GM10248 (cell line): Measurements from ENCODE around the gene BNIPL.

Experiments
- CTCF ChIA-PET: fragments of 300-600 bp; sonication (Branson Sonifier 250); formaldehyde crosslinking; extraction: SDS; loops from one replicate; lab custom pipeline; 2021; ENCODE audit warnings: antibody characterized with exemption; lab: Yijun Ruan, JAX
- POLR2A ChIA-PET: fragments of 350-650 bp; sonication (Branson Sonifier 250); formaldehyde crosslinking; extraction: SDS; loops from one replicate; lab custom pipeline; 2020; ENCODE audit warnings: antibody characterized with exemption; lab: Yijun Ruan, JAX
- DNase-seq: peaks from one replicate; pipeline ENCODE4 v3.0.0; 2012; ENCODE audit errors: extremely low spot score
- TF ChIP-seq, protein P1 (sequence below): IDR thresholded peaks from 2 replicates; pipeline ENCODE4 v1.5.1; 2012; ENCODE audit warnings: mild to moderate bottlenecking, low read depth; ENCODE audit errors: extremely low read depth, missing control alignments, control extremely low read depth

The BNIPL gene, protein sequence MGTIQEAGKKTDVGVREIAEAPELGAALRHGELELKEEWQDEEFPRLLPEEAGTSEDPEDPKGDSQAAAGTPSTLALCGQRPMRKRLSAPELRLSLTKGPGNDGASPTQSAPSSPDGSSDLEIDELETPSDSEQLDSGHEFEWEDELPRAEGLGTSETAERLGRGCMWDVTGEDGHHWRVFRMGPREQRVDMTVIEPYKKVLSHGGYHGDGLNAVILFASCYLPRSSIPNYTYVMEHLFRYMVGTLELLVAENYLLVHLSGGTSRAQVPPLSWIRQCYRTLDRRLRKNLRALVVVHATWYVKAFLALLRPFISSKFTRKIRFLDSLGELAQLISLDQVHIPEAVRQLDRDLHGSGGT

DNA sequence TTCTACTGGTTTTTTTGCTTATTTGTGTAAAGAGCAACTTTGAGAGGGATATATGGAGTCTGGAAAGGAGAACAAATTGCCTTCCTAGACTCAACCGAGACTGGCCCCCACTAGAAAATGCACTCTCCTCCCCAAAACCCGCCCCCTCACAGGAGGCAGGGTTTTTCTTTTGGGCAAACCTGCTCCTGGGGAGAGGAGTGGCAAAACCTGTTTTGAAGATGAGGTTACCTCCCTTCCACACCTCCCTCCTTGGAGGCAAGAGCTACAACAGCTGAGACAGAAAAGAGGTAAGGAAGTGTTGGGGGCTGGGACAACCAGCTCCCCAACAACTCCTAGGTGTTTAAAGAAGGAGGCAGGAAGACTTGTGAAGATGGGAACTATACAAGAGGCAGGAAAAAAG, at the start of gene BNIPL:
Gene BNIPL, plus strand, starts transcription at position 231 of the 400 bp plus-strand sequence. Its CDS starts 140 bp downstream, at position 371.
- no peak for DNase-seq
- ChIA-PET CTCF (interaction anchor here (0.8 to 2.0 kb wide), 3 partner anchors 12 to 63 kb away, joined by 3 to 11 read pairs (median 5); no protein-coding TSS in a partner anchor), POLR2A (interaction anchor here (0.5 kb wide), 1 partner anchor 13 kb away, joined by 6 read pairs; no protein-coding TSS in a partner anchor)
- TF ChIP-seq, protein P1, sequence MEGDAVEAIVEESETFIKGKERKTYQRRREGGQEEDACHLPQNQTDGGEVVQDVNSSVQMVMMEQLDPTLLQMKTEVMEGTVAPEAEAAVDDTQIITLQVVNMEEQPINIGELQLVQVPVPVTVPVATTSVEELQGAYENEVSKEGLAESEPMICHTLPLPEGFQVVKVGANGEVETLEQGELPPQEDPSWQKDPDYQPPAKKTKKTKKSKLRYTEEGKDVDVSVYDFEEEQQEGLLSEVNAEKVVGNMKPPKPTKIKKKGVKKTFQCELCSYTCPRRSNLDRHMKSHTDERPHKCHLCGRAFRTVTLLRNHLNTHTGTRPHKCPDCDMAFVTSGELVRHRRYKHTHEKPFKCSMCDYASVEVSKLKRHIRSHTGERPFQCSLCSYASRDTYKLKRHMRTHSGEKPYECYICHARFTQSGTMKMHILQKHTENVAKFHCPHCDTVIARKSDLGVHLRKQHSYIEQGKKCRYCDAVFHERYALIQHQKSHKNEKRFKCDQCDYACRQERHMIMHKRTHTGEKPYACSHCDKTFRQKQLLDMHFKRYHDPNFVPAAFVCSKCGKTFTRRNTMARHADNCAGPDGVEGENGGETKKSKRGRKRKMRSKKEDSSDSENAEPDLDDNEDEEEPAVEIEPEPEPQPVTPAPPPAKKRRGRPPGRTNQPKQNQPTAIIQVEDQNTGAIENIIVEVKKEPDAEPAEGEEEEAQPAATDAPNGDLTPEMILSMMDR, result no peak

DNA sequence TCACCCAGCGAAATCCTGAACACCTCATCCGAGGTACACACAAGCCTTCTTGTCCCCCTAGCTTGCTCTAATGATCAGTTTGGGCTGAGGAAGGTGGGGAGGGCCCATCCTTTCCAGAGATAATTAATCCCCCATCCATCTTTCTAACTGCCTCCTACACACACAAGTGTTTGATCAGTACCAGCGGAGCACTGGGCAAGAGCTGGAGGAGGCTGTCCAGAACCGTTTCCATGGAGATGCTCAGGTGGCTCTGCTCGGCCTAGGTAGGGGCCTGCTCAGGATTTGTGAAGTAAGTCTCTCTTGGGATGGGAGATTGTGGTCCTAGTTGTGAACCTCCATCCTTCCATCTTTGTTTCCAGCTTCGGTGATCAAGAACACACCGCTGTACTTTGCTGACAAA, 48.5 kb upstream of the BNIPL start:
- DNase-seq, result no peak
- ChIA-PET CTCF (interaction anchor here (1.7 to 10.9 kb wide), 2 partner anchors 10 kb away, joined by 9 to 158 read pairs; no protein-coding TSS in a partner anchor), POLR2A (no interaction called here)
- TF ChIP-seq, protein P1, result no peak

DNA sequence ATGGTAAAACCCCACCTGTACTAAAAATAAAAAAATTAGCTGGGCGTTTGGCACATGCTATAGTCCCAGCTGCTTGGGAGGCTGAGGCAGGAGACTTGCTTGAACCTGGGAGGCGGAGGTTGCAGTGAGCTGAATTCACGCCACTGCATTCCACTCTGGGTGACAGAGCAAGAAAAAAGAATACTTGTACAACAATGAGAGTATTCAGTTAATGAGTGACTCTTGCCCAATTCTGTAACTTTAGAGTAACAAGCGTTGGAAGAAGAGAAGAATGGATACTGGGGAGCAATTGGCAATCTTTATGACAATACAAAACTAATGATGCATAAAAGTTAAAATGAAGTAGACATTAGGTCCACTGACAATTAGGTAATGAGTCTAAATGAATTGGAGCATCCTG, 43.8 kb upstream of the BNIPL start:
- TF ChIP-seq, protein P1, result no peak
- no peak for DNase-seq
- CTCF ChIA-PET, result no interaction called here
- POLR2A ChIA-PET, result interaction anchor here (0.6 kb wide), 1 partner anchor 432 kb away, joined by 4 read pairs; no protein-coding TSS in a partner anchor

DNA sequence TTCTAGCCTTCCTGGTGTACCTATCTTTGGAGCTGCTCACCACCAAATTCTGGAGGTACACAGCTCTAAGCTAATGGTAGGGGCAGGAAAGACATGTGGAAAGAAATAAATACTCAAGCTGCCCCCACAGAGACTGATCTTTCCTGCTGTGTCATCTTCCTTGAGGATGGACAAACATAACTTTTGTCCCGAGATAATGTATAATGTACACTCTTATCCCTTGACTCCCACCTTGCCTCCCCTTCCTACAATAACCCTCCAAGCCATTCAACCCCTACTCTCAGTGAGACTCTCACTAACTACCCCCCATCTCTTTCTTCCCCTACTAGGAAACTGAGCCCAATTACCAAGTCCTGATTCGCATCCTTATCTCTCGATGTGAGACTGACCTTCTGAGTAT, 42.1 kb upstream of the BNIPL start:
- no peak for DNase-seq
- ChIA-PET POLR2A (no interaction called here), CTCF (interaction anchor here (1.0 to 9.7 kb wide), 17 partner anchors 8 to 738 kb away, joined by 3 to 158 read pairs (median 6); partner anchors contain the start of genes ANXA9, CA14, CERS2 and GOLPH3L)
- TF ChIP-seq, protein P1, result no peak

DNA sequence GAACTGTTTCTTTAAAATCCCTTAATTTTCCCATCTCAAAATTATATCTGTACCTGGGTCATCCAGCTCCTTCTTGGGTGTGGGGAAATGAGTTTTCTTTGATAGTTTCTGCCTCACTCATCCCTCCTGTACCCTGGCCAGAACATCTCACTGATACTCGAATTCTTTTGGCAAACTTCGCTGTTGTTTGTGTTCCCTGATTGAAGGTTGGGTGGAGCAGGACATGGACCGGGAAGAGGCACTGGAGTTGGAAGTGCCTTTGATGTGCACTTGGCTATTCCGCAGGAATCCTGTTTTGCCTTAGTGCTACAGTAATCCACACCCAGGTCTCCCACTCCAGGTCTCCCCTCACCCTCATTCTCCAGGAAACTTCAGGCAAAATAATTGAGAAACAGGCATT, 40.9 kb upstream of the BNIPL start:
- CTCF ChIA-PET, result interaction anchor here (0.7 to 9.7 kb wide), 32 partner anchors 10 to 739 kb away, joined by 3 to 158 read pairs (median 4); partner anchors contain the start of genes ANXA9, BNIPL, CA14 and CERS2
- TF ChIP-seq, protein P1, result no peak
- POLR2A ChIA-PET, result interaction anchor here (0.9 kb wide), 1 partner anchor 30 kb away, joined by 3 read pairs; no protein-coding TSS in a partner anchor

DNA sequence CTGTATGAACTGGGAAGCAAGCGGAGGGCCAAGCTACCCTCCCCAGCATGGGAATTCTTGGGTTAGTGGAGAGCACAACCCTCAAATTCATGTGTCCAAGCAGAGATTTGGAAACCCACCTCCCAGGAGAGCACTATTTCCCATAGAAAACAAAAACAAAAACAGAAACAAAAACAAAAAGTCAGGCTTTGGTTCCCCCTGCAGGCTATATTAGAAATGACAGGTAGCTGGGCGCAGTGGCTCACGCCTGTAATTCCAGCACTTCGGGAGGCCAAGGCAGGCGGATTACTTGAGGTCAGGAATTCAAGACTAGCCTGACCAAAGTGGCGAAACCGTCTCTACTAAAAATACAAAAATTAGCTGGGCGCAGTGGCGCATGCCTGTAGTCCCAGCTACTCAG, 40.5 kb upstream of the BNIPL start:
- CTCF ChIA-PET, result interaction anchor here (0.6 to 9.7 kb wide), 33 partner anchors 10 to 739 kb away, joined by 3 to 158 read pairs (median 4); partner anchors contain the start of genes ANXA9, BNIPL, C1orf56 and CA14
- no peak for DNase-seq
- POLR2A ChIA-PET, result interaction anchor here (0.7 to 0.9 kb wide), 2 partner anchors 31 to 489 kb away, joined by 3 read pairs; no protein-coding TSS in a partner anchor
- TF ChIP-seq, protein P1, result peak; percentile 73

More for the DNA sequence above, 40.9 kb upstream of the BNIPL start:
- no peak for DNase-seq
